ENCODE data around the gene KYNU.

DNA sequence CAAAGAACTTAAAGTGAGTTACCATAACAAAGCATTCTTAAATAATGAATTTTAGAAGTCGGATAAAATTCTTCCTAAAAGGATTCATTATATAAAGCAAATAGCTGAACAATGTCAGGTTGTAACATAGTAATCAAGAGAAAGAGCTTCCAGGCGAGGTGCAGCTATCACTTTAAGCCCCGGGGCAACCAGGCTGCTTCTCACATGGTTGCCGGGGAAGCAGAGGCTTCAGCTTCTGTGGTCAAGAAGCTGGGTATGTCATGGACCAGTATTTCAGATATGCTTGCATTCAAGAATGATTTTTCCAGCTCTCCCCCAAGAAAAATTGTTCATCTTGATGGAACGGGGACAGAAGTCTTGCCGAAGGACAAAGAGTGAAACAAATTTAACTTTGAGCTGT is 23.6 kb upstream of the KYNU start:
- TF ChIP-seq SIN3A (IDR thresholded peaks at IDR 0.05; ENCODE audit: borderline replicate concordance, insufficient read depth, low read length): no peak
- no peak for TF ChIP-seq POLR2AphosphoS5 (IDR thresholded peaks at IDR 0.05; ENCODE audit: low read depth, low read length)
- no peak for TF ChIP-seq TAF1 (IDR thresholded peaks at IDR 0.05; ENCODE audit: borderline replicate concordance, insufficient read depth, low read length)
- TF ChIP-seq, protein P1, sequence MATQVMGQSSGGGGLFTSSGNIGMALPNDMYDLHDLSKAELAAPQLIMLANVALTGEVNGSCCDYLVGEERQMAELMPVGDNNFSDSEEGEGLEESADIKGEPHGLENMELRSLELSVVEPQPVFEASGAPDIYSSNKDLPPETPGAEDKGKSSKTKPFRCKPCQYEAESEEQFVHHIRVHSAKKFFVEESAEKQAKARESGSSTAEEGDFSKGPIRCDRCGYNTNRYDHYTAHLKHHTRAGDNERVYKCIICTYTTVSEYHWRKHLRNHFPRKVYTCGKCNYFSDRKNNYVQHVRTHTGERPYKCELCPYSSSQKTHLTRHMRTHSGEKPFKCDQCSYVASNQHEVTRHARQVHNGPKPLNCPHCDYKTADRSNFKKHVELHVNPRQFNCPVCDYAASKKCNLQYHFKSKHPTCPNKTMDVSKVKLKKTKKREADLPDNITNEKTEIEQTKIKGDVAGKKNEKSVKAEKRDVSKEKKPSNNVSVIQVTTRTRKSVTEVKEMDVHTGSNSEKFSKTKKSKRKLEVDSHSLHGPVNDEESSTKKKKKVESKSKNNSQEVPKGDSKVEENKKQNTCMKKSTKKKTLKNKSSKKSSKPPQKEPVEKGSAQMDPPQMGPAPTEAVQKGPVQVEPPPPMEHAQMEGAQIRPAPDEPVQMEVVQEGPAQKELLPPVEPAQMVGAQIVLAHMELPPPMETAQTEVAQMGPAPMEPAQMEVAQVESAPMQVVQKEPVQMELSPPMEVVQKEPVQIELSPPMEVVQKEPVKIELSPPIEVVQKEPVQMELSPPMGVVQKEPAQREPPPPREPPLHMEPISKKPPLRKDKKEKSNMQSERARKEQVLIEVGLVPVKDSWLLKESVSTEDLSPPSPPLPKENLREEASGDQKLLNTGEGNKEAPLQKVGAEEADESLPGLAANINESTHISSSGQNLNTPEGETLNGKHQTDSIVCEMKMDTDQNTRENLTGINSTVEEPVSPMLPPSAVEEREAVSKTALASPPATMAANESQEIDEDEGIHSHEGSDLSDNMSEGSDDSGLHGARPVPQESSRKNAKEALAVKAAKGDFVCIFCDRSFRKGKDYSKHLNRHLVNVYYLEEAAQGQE (IDR thresholded peaks at IDR 0.05; ENCODE audit: insufficient read depth in 1 of 2, low read depth in 2 of 2, low read length in 2 of 2): no peak

All from PFSK-1 (cell line).